ENCODE results near the gene ZNF236. TPM values are rescaled to one million over a fixed set of nuclear protein-coding genes. Genes with fewer than 3 reads are reported as not detected.

ZNF236 gene
- total RNA-seq, 2 donors from 2014 or later: 8.3 to 29.0 TPM

DNA sequence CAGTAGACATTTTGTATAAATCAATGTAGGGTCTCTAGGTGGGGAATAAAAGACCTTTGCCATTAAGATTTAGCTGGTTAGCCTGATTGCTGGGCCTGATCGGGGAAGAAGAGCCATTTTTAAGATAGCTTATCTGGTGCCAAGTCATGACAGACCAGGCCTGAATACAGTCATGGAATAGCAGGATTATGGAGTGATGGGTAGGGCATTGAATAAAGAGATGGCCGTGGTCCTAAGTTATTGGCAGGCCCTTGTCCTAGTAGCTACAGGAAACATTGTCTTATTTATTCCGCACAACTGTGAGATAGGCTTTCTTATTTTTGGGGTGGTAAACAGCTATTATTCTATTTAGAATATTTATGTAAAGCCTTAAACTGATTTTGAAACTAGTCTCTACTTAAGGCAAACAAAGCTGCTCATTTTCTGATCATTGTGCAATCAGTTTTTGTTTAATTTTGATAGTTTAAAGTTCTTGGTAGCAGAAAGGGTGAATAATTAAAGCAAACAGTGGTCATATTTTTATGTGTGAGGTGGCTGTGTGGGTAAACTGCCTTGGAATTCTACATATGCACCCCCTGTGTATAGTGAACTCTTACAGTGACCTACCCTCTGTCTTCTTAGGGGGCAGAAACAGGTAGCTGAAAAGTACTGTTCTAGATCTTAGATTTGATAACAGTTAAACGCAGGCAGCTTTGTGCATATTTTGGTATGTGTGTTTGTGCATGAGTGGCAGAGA, 22.6 kb downstream of the ZNF236 start:
- Histone ChIP-seq H3K4me3 (no peak overlapping the region), H3K27ac (no peak overlapping the region), H3K27me3 (replicated peaks; ENCODE audit: insufficient read depth) (no peaks in the 10 kb centered on the region), H3K36me3 (no peaks in the 10 kb centered on the region), H3K4me1 (replicated peaks) (no peaks in the 10 kb centered on the region), H3K9me3 (no peaks in the 10 kb centered on the region)
- whole genome bisulfite sequencing: 71% methylated on average over 4 of the region's 4 CpGs
- intact Hi-C loops (cut with DNase I): no loop called here
- no peak for DNase-seq (ENCODE audit: low spot score)
- TF ChIP-seq, protein P1, sequence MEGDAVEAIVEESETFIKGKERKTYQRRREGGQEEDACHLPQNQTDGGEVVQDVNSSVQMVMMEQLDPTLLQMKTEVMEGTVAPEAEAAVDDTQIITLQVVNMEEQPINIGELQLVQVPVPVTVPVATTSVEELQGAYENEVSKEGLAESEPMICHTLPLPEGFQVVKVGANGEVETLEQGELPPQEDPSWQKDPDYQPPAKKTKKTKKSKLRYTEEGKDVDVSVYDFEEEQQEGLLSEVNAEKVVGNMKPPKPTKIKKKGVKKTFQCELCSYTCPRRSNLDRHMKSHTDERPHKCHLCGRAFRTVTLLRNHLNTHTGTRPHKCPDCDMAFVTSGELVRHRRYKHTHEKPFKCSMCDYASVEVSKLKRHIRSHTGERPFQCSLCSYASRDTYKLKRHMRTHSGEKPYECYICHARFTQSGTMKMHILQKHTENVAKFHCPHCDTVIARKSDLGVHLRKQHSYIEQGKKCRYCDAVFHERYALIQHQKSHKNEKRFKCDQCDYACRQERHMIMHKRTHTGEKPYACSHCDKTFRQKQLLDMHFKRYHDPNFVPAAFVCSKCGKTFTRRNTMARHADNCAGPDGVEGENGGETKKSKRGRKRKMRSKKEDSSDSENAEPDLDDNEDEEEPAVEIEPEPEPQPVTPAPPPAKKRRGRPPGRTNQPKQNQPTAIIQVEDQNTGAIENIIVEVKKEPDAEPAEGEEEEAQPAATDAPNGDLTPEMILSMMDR (IDR thresholded peaks at IDR 0.05): no peak
- no peak for TF ChIP-seq POLR2AphosphoS5 (IDR thresholded peaks at IDR 0.05)
- TF ChIP-seq POLR2A (IDR thresholded peaks at IDR 0.05): no peak

DNA sequence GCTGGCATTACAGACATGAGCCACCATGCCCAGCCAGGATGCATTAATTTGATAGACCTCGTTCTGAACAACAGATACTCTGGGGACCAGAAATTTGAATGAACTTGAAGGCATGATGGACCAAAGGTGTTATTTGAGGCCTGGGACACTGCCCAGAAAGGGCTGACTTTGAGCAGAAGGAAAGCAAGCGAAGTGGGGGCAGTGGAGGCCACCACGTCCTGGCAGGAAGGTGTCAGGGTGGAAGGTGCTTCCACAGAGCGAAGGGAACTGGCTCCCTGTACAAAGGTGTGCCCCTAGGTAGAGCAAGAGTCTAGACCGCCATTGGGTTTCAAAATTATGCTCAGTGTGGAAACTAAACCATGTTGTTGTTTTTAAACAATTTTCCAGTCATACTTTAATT, 23.9 kb downstream of the ZNF236 start:
- WGBS: 91% methylated on average over 5 of the region's 5 CpGs
- Histone ChIP-seq H3K27me3 (replicated peaks; ENCODE audit: insufficient read depth) (no peaks in the 10 kb centered on the region), H3K27ac (no peak overlapping the region), H3K4me1 (replicated peaks) (no peaks in the 10 kb centered on the region), H3K9me3 (no peaks in the 10 kb centered on the region), H3K36me3 (no peaks in the 10 kb centered on the region), H3K4me3 (no peak overlapping the region)
- intact Hi-C loops (cut with DNase I): no loop called here
- no peak for DNase-seq (ENCODE audit: low spot score)
- TF ChIP-seq POLR2A (IDR thresholded peaks at IDR 0.05) (no peak), POLR2AphosphoS5 (IDR thresholded peaks at IDR 0.05) (no peak)
- TF ChIP-seq, protein P1 (IDR thresholded peaks at IDR 0.05): no peak

DNA sequence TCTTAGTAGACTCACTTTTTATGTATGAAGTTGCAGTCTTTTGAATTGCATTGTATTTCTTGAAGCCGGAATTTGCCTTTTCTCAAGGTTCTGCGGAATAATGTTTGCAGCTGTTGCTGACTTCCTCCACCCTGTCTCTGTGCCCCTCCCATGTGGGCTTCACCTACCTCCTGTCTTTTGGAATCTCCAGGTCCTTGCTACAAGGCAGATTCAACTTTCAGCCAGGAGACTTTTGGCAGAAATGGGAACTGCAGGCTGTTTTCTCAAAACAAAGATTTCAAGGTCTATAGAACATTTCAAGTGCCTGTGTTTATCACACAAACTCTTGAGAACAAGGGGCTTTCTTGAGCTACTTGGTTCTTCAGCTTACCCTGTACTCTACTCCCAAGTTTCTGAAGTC, 25.6 kb downstream of the ZNF236 start:
- Histone ChIP-seq H3K36me3 (no peaks in the 10 kb centered on the region), H3K27me3 (replicated peaks; ENCODE audit: insufficient read depth) (no peaks in the 10 kb centered on the region), H3K27ac (no peak overlapping the region), H3K4me1 (replicated peaks) (no peaks in the 10 kb centered on the region), H3K9me3 (no peaks in the 10 kb centered on the region), H3K4me3 (no peak overlapping the region)
- intact Hi-C loops (cut with DNase I): no loop called here
- TF ChIP-seq, protein P1 (IDR thresholded peaks at IDR 0.05): peak in 1 of 4 experiments; percentile 7
- no peak for TF ChIP-seq POLR2A (IDR thresholded peaks at IDR 0.05)
- 70% methylated on average over 2 of the region's 2 CpGs for WGBS
- DNase-seq (ENCODE audit: low spot score): no peak

DNA sequence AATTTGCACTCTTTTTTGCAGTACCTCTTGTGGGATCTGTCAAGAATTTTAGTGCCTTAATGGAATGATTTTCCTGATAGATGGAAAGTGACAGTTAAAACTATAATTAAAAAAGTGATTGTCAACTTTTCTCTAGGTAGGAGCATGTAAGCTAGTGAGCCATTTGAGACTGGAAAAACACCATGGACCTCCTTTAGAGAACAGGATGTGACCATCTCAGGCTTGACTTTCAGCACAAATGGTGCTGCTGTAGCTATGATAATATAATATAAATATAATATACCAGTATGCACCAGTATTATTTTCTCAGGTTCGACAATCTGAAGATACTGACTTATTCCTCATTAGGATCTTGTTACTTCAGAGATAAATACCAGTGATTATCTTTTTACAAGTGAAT, 27.8 kb downstream of the ZNF236 start:
- 6% methylated on average over 1 of the region's 1 CpG for WGBS
- TF ChIP-seq POLR2AphosphoS5 (IDR thresholded peaks at IDR 0.05): no peak
- no peak for TF ChIP-seq POLR2A (IDR thresholded peaks at IDR 0.05)
- TF ChIP-seq, protein P1 (IDR thresholded peaks at IDR 0.05): no peak
- H3K9me3 ChIP-seq: no peaks in the 10 kb centered on the region
- no peak for DNase-seq (ENCODE audit: low spot score)
- no peaks in the 10 kb centered on the region for H3K4me1 ChIP-seq (replicated peaks)
- H3K27ac ChIP-seq: no peak overlapping the region
- intact Hi-C loops (cut with DNase I): no loop called here
- no peaks in the 10 kb centered on the region for H3K27me3 ChIP-seq (replicated peaks; ENCODE audit: insufficient read depth)
- no peak overlapping the region for H3K4me3 ChIP-seq
- no peaks in the 10 kb centered on the region for H3K36me3 ChIP-seq

DNA sequence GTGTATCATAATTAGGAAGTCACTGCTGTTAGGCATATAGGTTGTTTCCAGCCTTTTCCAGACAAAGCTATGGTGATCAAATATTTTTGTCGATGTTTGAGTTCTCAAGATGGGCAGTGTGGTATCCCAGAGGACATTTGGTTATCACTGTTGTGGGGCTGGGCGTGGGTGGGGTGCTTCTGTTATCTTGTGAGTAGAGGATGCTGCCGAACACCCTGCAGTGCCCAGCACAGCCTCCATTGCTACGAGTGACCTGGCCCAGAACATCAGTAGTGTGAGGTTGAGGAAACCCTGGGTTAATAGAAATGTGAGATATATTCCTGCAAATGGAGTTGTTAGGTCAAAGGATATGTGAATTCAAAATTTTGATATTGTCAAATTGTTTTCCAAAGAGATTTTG, 33.2 kb downstream of the ZNF236 start:
- WGBS: 100% methylated on average over 4 of the region's 4 CpGs
- H3K4me1 ChIP-seq (replicated peaks): no peaks in the 10 kb centered on the region
- no peak for DNase-seq (ENCODE audit: low spot score)
- H3K4me3 ChIP-seq: no peak overlapping the region
- no peaks in the 10 kb centered on the region for H3K9me3 ChIP-seq
- intact Hi-C loops (cut with DNase I): no loop called here
- no peak overlapping the region for H3K27ac ChIP-seq
- no peaks in the 10 kb centered on the region for H3K27me3 ChIP-seq (replicated peaks; ENCODE audit: insufficient read depth)
- H3K36me3 ChIP-seq: no peaks in the 10 kb centered on the region
- TF ChIP-seq, protein P1 (IDR thresholded peaks at IDR 0.05): no peak
- TF ChIP-seq POLR2AphosphoS5 (IDR thresholded peaks at IDR 0.05): no peak
- no peak for TF ChIP-seq POLR2A (IDR thresholded peaks at IDR 0.05)
